Thoracic aorta endothelial cell (primary cell): ENCODE results near the gene DOK3. TPM values are rescaled to one million over a fixed set of nuclear protein-coding genes. Genes with fewer than 3 reads are reported as not detected.

ENCODE experiments used
- total RNA-seq: library from RNA; depleted of rRNA; stranded (reverse); fragments of >200 nt; gene quantifications from 2 replicates; pipeline ENCODE4 v1.2.3, GENCODE V29; 2012

DOK3 gene, protein sequence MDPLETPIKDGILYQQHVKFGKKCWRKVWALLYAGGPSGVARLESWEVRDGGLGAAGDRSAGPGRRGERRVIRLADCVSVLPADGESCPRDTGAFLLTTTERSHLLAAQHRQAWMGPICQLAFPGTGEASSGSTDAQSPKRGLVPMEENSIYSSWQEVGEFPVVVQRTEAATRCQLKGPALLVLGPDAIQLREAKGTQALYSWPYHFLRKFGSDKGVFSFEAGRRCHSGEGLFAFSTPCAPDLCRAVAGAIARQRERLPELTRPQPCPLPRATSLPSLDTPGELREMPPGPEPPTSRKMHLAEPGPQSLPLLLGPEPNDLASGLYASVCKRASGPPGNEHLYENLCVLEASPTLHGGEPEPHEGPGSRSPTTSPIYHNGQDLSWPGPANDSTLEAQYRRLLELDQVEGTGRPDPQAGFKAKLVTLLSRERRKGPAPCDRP
- total RNA-seq = 0.86 and 2.8 TPM in 2 replicates

DNA sequence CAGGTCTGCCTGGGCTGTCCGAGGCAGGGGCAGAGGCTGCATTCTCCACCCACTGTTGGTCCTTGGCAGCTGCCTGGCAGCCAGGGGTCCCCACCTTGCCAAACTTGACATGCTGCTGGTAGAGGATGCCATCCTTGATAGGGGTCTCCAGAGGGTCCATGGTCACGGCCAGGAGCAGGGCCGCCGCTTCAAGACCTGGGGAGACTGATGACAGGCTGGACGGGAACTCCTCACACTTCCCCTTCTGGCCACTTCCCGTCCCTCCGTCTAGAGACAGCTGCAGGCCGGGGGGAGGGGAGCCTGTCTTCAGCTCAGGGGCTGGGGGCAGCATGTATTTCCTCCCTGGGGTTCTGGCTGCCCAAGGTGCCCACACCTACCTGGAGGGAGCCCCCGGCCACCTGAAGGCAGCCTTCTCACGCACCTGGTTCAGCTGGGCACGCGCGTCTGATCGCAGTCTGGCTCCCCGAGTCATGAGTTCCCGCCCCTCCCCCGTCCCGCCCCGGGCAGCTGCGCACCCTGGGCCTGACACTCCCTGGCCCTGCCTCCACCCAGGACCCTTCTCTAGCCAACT is at the start of gene DOK3:
DOK3 (minus strand) TSS at position 446 of the 571 bp plus-strand sequence; CDS start at position 160, 286 bp downstream.

DNA sequence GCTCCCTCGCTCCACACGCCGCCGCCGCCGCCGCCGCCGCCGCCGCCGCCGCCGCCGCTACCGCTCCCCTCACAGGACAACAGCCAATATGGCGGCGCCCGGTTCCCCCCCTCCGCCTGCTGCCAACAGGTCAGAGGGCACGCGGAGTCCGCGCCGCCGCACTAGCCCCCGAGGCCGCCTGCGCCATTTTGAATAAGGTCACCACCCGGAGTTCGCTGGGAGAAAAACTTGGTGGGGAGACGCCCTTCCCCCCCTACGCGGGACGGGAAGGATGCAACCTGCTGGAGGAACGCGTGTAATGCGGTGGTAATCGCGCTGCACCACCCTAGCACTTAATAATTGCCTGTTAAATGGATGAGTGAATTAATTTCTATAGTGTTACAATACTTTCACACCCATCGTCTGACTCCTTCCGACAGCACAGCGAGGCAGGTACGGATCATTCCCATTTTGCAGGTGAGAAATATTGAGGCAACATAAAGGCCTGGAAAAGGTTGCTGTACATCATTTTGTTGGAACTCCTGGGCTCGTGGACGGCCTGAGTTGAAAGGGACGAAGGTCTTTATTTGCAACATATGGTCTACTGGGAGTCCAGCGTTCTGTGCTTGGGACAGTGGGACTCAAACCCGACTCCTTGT is 45.0 kb upstream of the DOK3 start, which contains the start of gene FAM193B:
FAM193B (minus strand) TSS at position 90 of the 638 bp plus-strand sequence. CDS start 105 bp downstream, outside the sequence.

DNA sequence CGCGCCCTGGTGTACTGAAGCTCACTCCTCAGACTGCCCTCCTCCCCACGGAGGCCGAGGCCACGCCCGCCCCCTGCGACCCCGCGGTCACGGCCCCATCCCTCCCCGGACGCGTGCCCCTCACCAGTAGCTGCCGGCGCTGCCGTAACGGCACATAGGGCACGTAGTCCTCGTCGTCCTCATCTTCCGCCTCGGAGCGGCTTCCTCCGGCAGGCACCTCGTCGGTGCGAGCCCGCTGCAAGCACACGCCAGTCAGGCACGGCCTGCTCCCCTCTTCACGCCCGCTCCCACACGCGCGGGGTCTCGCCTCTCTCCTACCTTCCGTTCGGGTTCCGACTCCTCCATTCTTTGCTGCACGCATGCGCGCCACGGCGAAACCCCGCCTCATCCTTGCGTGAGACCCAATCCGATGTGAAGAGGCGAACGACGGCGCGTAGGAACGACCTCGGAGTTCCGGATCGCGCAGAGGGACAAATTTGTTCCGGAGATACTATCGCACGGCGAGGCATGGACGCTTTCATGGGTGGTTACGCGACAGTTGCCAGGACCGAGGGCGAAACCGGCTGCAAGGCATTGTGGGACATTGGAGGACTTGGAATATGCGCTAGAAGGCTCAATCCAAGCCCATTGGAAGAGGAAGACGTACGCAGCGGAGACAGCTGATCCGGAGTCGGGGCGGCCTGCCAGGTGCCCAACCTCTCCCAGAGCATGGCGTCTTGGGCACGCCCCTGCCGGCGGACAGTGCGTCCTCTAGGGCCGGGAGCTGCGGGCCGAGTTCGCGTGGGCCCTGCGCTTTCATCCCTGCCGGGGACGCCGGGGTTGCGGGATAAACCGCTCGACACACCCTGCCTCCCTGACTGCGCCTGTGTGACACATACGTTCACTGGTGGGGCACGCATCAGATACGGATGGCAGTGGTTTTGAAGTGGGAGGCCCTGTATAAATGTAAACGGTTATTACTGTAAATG is 7.3 kb upstream of the DOK3 start, which contains the start of gene DDX41:
DDX41 (minus strand) TSS at position 361 of the 968 bp plus-strand sequence; CDS start at position 345, 16 bp downstream.

DNA sequence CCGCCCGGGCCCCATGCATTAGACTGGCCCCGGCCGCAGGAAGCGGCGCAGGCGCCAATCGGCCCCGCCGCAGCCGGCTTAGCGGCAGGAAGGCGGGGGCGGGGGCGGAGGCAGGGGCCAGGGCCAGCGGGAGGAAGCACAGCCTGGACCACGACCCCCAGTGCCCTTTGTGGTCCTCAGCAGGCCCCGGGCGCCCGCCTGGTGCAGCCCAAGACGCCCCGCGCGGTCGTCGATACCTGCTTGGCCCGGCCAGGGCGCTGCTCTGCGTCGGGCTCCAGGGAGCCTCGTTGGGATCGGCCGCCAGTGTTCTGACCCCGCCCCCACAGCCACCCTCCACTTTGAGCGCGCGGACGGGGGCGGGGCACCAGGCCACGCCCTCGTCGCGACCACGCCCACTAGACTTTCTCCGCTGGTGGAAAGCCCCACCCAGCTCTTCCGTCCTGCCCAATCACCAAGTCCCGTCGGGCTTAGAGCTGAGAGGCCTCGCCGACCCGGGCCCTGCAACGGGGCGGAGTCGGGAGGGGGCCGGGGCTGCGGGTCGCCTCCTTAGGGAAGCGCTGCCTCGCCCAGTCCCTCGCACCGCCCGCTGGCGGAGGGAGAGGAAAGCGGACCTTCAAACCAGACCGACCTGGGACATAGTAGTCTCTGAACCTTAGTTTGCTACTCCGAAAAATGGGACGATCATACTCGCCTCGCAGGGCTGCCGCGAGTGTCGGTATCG is 12.2 kb downstream of the DOK3 start, which contains the start of gene PDLIM7:
PDLIM7 (minus strand) TSS at position 313 of the 721 bp plus-strand sequence. CDS start 1,092 bp downstream, outside the sequence.

DNA sequence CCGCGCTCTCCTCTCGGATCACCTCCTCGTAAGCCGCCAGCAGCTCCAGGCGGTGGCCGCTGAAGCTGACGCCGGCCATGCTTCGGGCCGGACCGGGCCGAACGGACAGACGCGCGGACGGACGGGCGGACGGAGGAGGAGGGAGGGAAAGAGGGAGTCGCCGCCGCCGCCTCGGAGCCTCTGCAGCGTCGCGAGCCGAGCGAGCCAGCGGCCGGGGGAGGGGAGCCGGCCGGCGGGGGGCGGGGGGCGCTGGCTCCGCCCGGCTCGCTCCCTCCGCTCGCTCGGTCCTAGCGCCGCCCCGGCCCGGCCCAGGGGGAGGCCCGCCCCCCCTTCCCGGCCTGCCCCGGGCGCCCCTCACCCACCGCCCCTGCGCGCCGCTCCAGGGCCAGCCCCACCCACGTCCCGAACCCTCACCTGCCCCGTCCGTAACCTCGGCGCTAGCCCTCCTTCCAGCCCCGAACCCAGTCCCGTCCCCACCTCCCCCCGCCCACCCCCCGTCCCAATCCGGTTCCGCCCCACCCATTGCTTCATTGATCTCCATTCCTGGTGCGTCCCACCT is 36.1 kb downstream of the DOK3 start, which contains the start of gene DBN1:
DBN1 (minus strand) TSS at position 192 of the 559 bp plus-strand sequence; CDS start at position 79, 113 bp downstream.

Other genes starting within 250 kb of the DOK3 start
- 11.1 and 11.8 TPM in 2 replicates for gene RAB24, start 206.1 kb downstream of the DOK3 start, total RNA-seq
- gene PRELID1, start 206.0 kb downstream of the DOK3 start, total RNA-seq = 217 TPM in 2 replicates
- gene MXD3, start 197.9 kb downstream of the DOK3 start, total RNA-seq = 14.4 and 22.3 TPM in 2 replicates
- 255 and 380 TPM in 2 replicates for gene LMAN2, start 158.2 kb downstream of the DOK3 start, total RNA-seq
- 7.4 and 10.3 TPM in 2 replicates for gene RGS14, start 151.9 kb downstream of the DOK3 start, total RNA-seq
- not detected in 2 replicates for gene SLC34A1, start 125.4 kb downstream of the DOK3 start, total RNA-seq
- not detected in 2 replicates for gene PFN3, start 109.2 kb downstream of the DOK3 start, total RNA-seq
- 1.7 and 1.9 TPM in 2 replicates for gene F12, start 100.3 kb downstream of the DOK3 start, total RNA-seq
- gene GRK6, start 83.2 kb downstream of the DOK3 start, total RNA-seq = 30.7 and 38.6 TPM in 2 replicates
- 8.9 and 11.9 TPM in 2 replicates for gene PRR7, start 63.0 kb downstream of the DOK3 start, total RNA-seq
- 204 and 221 TPM in 2 replicates for gene DBN1, start 36.2 kb downstream of the DOK3 start, total RNA-seq
- gene PDLIM7, start 12.2 kb downstream of the DOK3 start, total RNA-seq = 82.6 and 90.2 TPM in 2 replicates
- 72.4 and 90.8 TPM in 2 replicates for gene DDX41, start 7.1 kb upstream of the DOK3 start, total RNA-seq
- 21.1 and 30.5 TPM in 2 replicates for gene FAM193B, start 44.7 kb upstream of the DOK3 start, total RNA-seq
- 120 and 127 TPM in 2 replicates for gene TMED9, start 82.4 kb upstream of the DOK3 start, total RNA-seq
- 23.3 and 27.5 TPM in 2 replicates for gene B4GALT7, start 90.3 kb upstream of the DOK3 start, total RNA-seq